IMR-90 (cell line): Measurements from ENCODE around the gene METTL21C. TPM values are rescaled to one million over a fixed set of nuclear protein-coding genes. Genes with fewer than 3 reads are reported as not detected.

Experiments
- ATAC-seq: fragments of 200-7000 bp; cut with Tn5 transposase; 2 replicates; pipeline ENCODE4 v1.9.1; 2020; ENCODE audit warnings: low read depth, mild to moderate bottlenecking, moderate library complexity
- BruUV-seq: library from RNA; stranded (reverse); fragments of 400-500 nt; replicated peaks from 2 replicates; lab custom pipeline; 2021; lab: Mats Ljungman, UMichigan
- CTCF ChIA-PET: fragments of 300-600 bp; formaldehyde crosslinking; extraction: SDS; loops from one replicate; lab custom pipeline; 2021; ENCODE audit warnings: antibody characterized with exemption; lab: Yijun Ruan, JAX
- POLR2A ChIA-PET: fragments of 300-600 bp; sonication (Branson Sonifier 250); formaldehyde crosslinking; loops from one replicate; lab custom pipeline; 2022; ENCODE audit warnings: antibody characterized with exemption; ENCODE audit not compliant: unreplicated experiment; lab: Charles Lee
- DNase-seq: peaks from one replicate; pipeline ENCODE4 v3.0.0; 2013
- H2AFZ ChIP-seq: replicated peaks from 2 replicates; pipeline ENCODE3; 2013; ENCODE audit warnings: low read length, mild to moderate bottlenecking; ENCODE audit not compliant: poor library complexity
- H2AK5ac ChIP-seq: 2 replicates; pipeline ENCODE4 v1.6.1; 2013; ENCODE audit warnings: low read depth, low read length, inconsistent platforms
- H2AK9ac ChIP-seq: replicated peaks from 2 replicates; pipeline ENCODE3; 2013; ENCODE audit warnings: mild to moderate bottlenecking, low read depth, low read length, moderate library complexity; ENCODE audit not compliant: poor library complexity
- H2BK120ac ChIP-seq: 2 replicates; pipeline ENCODE4 v1.6.1; 2013; ENCODE audit warnings: low read depth, low read length, inconsistent platforms
- H2BK15ac ChIP-seq: 3 replicates; pipeline ENCODE4 v1.6.1; 2013; ENCODE audit warnings: low read depth, low read length, inconsistent platforms
- H2BK20ac ChIP-seq: 2 replicates; pipeline ENCODE4 v1.6.1; 2013; ENCODE audit warnings: low read depth, mild to moderate bottlenecking, inconsistent platforms, low read length, moderate library complexity
- H2BK5ac ChIP-seq: 2 replicates; pipeline ENCODE4 v1.6.1; 2013; ENCODE audit warnings: mild to moderate bottlenecking, low read depth, low read length, inconsistent platforms; ENCODE audit not compliant: poor library complexity, severe bottlenecking
- H3K14ac ChIP-seq: replicated peaks from 2 replicates; pipeline ENCODE4 v1.6.1; 2013; ENCODE audit warnings: low read depth, low read length, inconsistent platforms
- H3K18ac ChIP-seq: 2 replicates; pipeline ENCODE4 v1.6.1; 2013; ENCODE audit warnings: low read depth, low read length, control low read depth
- H3K23ac ChIP-seq: 2 replicates; pipeline ENCODE4 v1.6.1; 2013; ENCODE audit warnings: low read depth, low read length, inconsistent platforms
- H3K27ac ChIP-seq: 2 replicates; pipeline ENCODE4 v1.5.1; 2013; ENCODE audit warnings: mild to moderate bottlenecking, control low read depth, low read length; ENCODE audit not compliant: insufficient read depth
- H3K27me3 ChIP-seq: 2 replicates; pipeline ENCODE4 v1.6.1; 2013; ENCODE audit warnings: low read length; ENCODE audit not compliant: control insufficient read depth, insufficient read depth
- H3K36me3 ChIP-seq: 2 replicates; pipeline ENCODE4 v1.6.1; 2013; ENCODE audit warnings: low read length, mixed read lengths; ENCODE audit not compliant: control insufficient read depth, insufficient read depth
- H3K4ac ChIP-seq: 2 replicates; pipeline ENCODE4 v1.6.1; 2013; ENCODE audit warnings: low read depth, low read length, inconsistent platforms
- H3K4me1 ChIP-seq: 2 replicates; pipeline ENCODE4 v1.6.1; 2013; ENCODE audit warnings: low read length, mixed read lengths; ENCODE audit not compliant: control insufficient read depth, insufficient read depth
- H3K4me2 ChIP-seq: 2 replicates; pipeline ENCODE4 v1.6.1; 2013; ENCODE audit warnings: low read depth, mild to moderate bottlenecking, control low read depth, low read length, moderate library complexity
- H3K4me3 ChIP-seq: 2 replicates; pipeline ENCODE4 v1.5.1; 2013; ENCODE audit warnings: low read depth, mild to moderate bottlenecking, control low read depth, low read length, moderate library complexity; ENCODE audit not compliant: insufficient read depth
- H3K56ac ChIP-seq: 2 replicates; pipeline ENCODE4 v1.6.1; 2013; ENCODE audit warnings: low read length, inconsistent platforms; ENCODE audit not compliant: insufficient read depth; ENCODE audit errors: extremely low read depth
- H3K79me1 ChIP-seq, 2 experiments: 2 replicates each; pipeline ENCODE4 v1.6.1; 2013; ENCODE audit warnings: low read length in 2 of 2, inconsistent platforms in 1 of 2, low read depth in 1 of 2
- H3K9ac ChIP-seq: 2 replicates; pipeline ENCODE4 v1.6.1; 2013; ENCODE audit warnings: low read depth, low read length, control low read depth
- H3K9me1 ChIP-seq: 2 replicates; pipeline ENCODE4 v1.6.1; 2013; ENCODE audit warnings: low read length, inconsistent platforms; ENCODE audit not compliant: insufficient read depth
- H3K9me3 ChIP-seq: 2 replicates; pipeline ENCODE4 v1.6.1; 2013; ENCODE audit warnings: low read length; ENCODE audit not compliant: control insufficient read depth, insufficient read depth
- H4K20me1 ChIP-seq: 2 replicates; pipeline ENCODE4 v1.6.1; 2013; ENCODE audit warnings: low read length, inconsistent platforms; ENCODE audit not compliant: insufficient read depth
- H4K5ac ChIP-seq: 2 replicates; pipeline ENCODE4 v1.6.1; 2013; ENCODE audit warnings: mild to moderate bottlenecking, low read depth, low read length, control low read depth
- H4K8ac ChIP-seq, 2 experiments: 2 replicates each; pipeline ENCODE4 v1.6.1; 2013; ENCODE audit warnings: low read depth in 2 of 2, low read length in 2 of 2, control low read depth in 1 of 2, inconsistent platforms in 1 of 2
- H4K91ac ChIP-seq: 2 replicates; pipeline ENCODE4 v1.6.1; 2013; ENCODE audit warnings: low read depth, low read length, inconsistent platforms; ENCODE audit not compliant: insufficient read depth
- BHLHE40 ChIP-seq: fragments of 150-350 bp; IDR thresholded peaks from 2 replicates; pipeline ENCODE4 v1.6.1; 2016; ENCODE audit warnings: mild to moderate bottlenecking, low read depth, low read length
- CEBPB ChIP-seq: IDR thresholded peaks from 2 replicates; pipeline ENCODE4 v1.6.1; 2012; ENCODE audit warnings: low read depth, low read length, improper control_type of control experiment
- CHD1 ChIP-seq: IDR thresholded peaks from 2 replicates; pipeline ENCODE4 v1.6.1; 2012; ENCODE audit warnings: low read depth, low read length, improper control_type of control experiment
- CTCF ChIP-seq: conservative IDR thresholded peaks from 2 replicates; pipeline ENCODE4 v1.5.1; 2012; ENCODE audit warnings: mild to moderate bottlenecking, low read depth, low read length, improper control_type of control experiment
- ELK1 ChIP-seq: fragments of 150-350 bp; IDR thresholded peaks from 2 replicates; pipeline ENCODE4 v1.6.1; 2016; ENCODE audit warnings: low read depth, mild to moderate bottlenecking, low read length, moderate library complexity, borderline replicate concordance
- FOS ChIP-seq: fragments of 150-350 bp; IDR thresholded peaks from 2 replicates; pipeline ENCODE4 v1.6.1; 2016; ENCODE audit warnings: low read depth, low read length
- MAFK ChIP-seq: IDR thresholded peaks from 2 replicates; pipeline ENCODE4 v1.6.1; 2012; ENCODE audit warnings: low read depth, low read length, improper control_type of control experiment
- MAZ ChIP-seq: IDR thresholded peaks from 2 replicates; pipeline ENCODE4 v1.6.1; 2012; ENCODE audit warnings: low read depth, mild to moderate bottlenecking, low read length, improper control_type of control experiment, moderate library complexity, borderline replicate concordance
- MXI1 ChIP-seq: IDR thresholded peaks from 2 replicates; pipeline ENCODE4 v1.6.1; 2012; ENCODE audit warnings: low read depth, mild to moderate bottlenecking, low read length, moderate library complexity, borderline replicate concordance
- NFE2L2 ChIP-seq: fragments of 150-350 bp; IDR thresholded peaks from 2 replicates; pipeline ENCODE4 v1.6.1; 2016; ENCODE audit warnings: low read depth, mild to moderate bottlenecking, low read length
- POLR2A ChIP-seq: IDR thresholded peaks from 2 replicates; pipeline ENCODE4 v1.6.1; 2012; ENCODE audit warnings: mild to moderate bottlenecking, low read depth, low read length
- RAD21 ChIP-seq: IDR thresholded peaks from 2 replicates; pipeline ENCODE4 v1.6.1; 2012; ENCODE audit warnings: low read length, improper control_type of control experiment
- RCOR1 ChIP-seq: IDR thresholded peaks from 2 replicates; pipeline ENCODE4 v1.6.1; 2012; ENCODE audit warnings: mild to moderate bottlenecking, low read length, improper control_type of control experiment; ENCODE audit not compliant: insufficient replicate concordance
- RFX5 ChIP-seq: IDR thresholded peaks from 2 replicates; pipeline ENCODE4 v1.8.0; 2012; ENCODE audit warnings: low read depth, mild to moderate bottlenecking, low read length, moderate library complexity
- SMC3 ChIP-seq: fragments of 150-350 bp; IDR thresholded peaks from 2 replicates; pipeline ENCODE4 v1.6.1; 2016; ENCODE audit warnings: low read depth, mild to moderate bottlenecking, antibody characterized with exemption, low read length, moderate library complexity
- USF2 ChIP-seq: fragments of 150-350 bp; IDR thresholded peaks from 2 replicates; pipeline ENCODE4 v1.6.1; 2017; ENCODE audit warnings: mild to moderate bottlenecking, antibody characterized with exemption, low read length, low read depth
- WGBS, 2 experiments: methylation state at CpG; one replicate each; pipeline versions ENCODE4 v1.1.5 to v1.1.7; 2013; ENCODE audit warnings: missing lambda C conversion rate in 2 of 2; ENCODE audit not compliant: insufficient read length in 1 of 2; ENCODE audit errors: extremely low coverage in 2 of 2; 5-methylcytosine and 5-hydroxymethylcytosine counted together
- dilution Hi-C: fragments of 300-500 bp; cut with HindIII; formaldehyde crosslinking; loops from one replicate; pipeline ENCODE4 v1.14.3; 2018; ENCODE audit warnings: low sequenced_read_pairs; ENCODE audit not compliant: unreplicated experiment
- in situ Hi-C: fragments of 300-500 bp; cut with MboI; formaldehyde crosslinking; loops from 3 replicates; pipeline ENCODE4 v1.14.3; 2019; ENCODE audit warnings: low sequenced_read_pairs, inconsistent platforms, mixed read lengths
- intact Hi-C: fragments of 100-400 bp; cut with micrococcal nuclease; formaldehyde crosslinking; loops from 2 replicates; pipeline ENCODE4 v1.10.0; 2022
- polyA plus RNA-seq, 3 experiments: library from polyadenylated mRNA; depleted of rRNA; stranded (reverse); fragments of >200 nt; gene quantifications; 2 replicates each; pipeline ENCODE4 v1.2.3, GENCODE V29; 2012; ENCODE audit warnings: low replicate concordance in 1 of 3
- total RNA-seq: library from RNA; depleted of rRNA; stranded (reverse); fragments of >200 nt; gene quantifications from 2 replicates; pipeline ENCODE4 v1.2.3, GENCODE V29; 2012

Gene METTL21C
- total and polyA plus RNA-seq, 2 of the 4 experiments (the other 2 are of a cell fraction), result not detected

GRCh38 chr13:102682727-102683126 lies 12.1 kb downstream of the METTL21C start:
- TF ChIP-seq FOS (no peak), CTCF (no peak), RAD21 (no peak), MAZ (no peak), ELK1 (no peak), MAFK (no peak), MXI1 (no peak), CEBPB (no peak), SMC3 (no peak), NFE2L2 (no peak), RCOR1 (no peak), POLR2A (no peak), RFX5 (no peak), CHD1 (no peak), BHLHE40 (no peak), USF2 (no peak)
- no peak overlapping the region for H2AFZ ChIP-seq
- dilution Hi-C loops (no loop called here), in situ Hi-C loops (no loop called here), intact Hi-C loops (no loop called here)
- ATAC-seq, result no peak
- ChIA-PET CTCF (interaction anchor here (0.7 to 0.9 kb wide), 2 partner anchors 11 to 573 kb away, joined by 3 to 5 read pairs; no protein-coding TSS in a partner anchor), POLR2A (no interaction called here)
- H3K56ac ChIP-seq, result no peak overlapping the region
- no peak overlapping the region for H2AK9ac ChIP-seq
- H3K9me3 ChIP-seq, result 0 out of 2 replicates have a peak, but pooled peaks cover 2% of the 10 kb centered on the region
- no peaks in the 10 kb centered on the region for H3K9me1 ChIP-seq
- no peak overlapping the region for H3K14ac ChIP-seq
- no peak for DNase-seq
- no peak overlapping the region for H2BK5ac ChIP-seq
- no peak overlapping the region for H3K4ac ChIP-seq
- no peaks in the 10 kb centered on the region for H3K79me1 ChIP-seq
- no peak overlapping the region for H3K18ac ChIP-seq
- no peak overlapping the region for H3K27ac ChIP-seq
- H3K4me1 ChIP-seq, result no peaks in the 10 kb centered on the region
- H3K27me3 ChIP-seq, result peaks cover 2% of the 10 kb centered on the region; the same call in 1 of the 2 replicates
- no peak overlapping the region for H3K4me3 ChIP-seq
- H3K36me3 ChIP-seq, result peaks cover 9% of the 10 kb centered on the region
- H4K5ac ChIP-seq, result no peak overlapping the region
- no peak overlapping the region for H4K8ac ChIP-seq
- H4K91ac ChIP-seq, result no peak overlapping the region
- WGBS, 2 experiments, result no CpG with 5 or more reads among the region's 3 CpGs
- H3K9ac ChIP-seq, result no peak overlapping the region
- H2BK15ac ChIP-seq, result no peak overlapping the region
- H3K23ac ChIP-seq, result no peak overlapping the region
- BruUV-seq, result no TSS peak
- H3K4me2 ChIP-seq, result no peak overlapping the region
- no peak overlapping the region for H2BK20ac ChIP-seq
- no peak overlapping the region for H2BK120ac ChIP-seq
- H4K20me1 ChIP-seq, result no peaks in the 10 kb centered on the region
- no peak overlapping the region for H2AK5ac ChIP-seq
